SW 1271 (cell line): ENCODE results near the gene STX16.

Experiments used
- DNase-seq, 2 experiments: peaks; one replicate each; lab custom pipeline; 2025; lab: John Stamatoyannopoulos, UW

STX16 gene

DNA sequence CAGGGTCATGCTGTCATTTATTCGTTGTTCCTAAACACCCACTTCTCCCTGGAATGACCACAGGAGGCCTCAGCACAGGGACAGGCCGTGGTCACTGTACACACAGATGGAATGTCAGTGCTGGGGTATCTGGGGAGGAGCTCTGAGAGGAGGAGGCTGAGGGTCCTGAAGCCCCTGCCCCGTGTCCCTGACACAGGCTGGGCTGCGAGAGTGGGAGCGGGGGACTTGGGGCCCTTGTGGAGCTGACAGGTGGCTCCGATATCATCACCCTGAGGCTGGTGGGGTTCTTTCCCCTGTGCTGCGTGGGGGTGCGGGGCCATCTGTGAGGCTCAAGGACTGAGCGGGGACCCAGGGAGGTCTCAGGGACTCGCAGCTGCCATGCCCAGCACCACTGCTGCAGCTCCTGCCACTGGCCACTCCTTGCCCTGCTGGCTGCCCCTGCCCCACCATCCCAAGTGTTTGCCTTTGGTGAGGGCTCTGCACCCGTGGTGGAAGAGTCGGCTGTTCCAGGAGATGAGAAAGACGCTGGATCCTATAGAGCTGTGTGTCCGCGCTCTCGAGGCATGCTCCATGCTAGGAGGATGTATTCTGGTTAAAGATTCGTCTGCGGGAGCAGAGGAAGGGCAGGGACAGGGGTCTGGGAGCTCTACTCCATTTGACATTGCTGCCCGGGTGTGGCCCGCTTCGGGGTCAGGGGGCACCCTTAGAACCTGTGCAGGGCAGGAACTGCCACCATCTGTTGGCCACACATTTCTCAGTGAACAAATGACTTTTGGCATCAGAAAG is 60.4 kb downstream of the STX16 start:
- DNase-seq, result no peak

DNA sequence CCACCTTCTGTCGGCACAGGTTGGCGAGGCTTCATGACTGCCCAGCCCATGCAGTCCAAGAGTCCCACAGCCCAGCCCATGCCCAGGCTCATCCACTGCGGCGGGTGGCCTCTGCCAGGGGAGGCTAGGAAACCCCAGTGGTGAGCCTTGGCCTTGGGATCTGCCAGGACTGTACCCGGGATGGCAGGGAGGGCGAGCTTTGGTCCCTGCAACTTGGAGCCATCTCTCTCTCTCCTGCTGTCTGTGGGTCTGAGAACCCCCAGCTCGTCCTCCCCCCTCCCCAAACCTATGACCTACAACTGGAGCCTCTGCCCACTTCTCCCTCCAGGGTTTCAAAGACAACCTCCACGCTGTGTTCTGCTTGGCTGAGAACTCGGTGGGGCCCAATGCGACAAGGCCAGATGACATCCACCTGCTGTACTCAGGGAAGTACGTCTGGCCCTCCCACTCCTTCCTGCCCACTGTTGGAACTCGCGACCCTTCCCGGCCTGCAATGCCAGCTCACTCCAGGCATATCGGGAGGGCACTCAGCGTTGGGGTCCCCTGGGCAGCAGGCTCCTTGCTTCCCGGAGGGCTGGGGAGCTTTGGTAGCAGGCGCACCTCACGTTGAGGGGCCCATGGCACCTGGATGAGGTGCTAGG is 61.2 kb downstream of the STX16 start:
- DNase-seq, result no peak

DNA sequence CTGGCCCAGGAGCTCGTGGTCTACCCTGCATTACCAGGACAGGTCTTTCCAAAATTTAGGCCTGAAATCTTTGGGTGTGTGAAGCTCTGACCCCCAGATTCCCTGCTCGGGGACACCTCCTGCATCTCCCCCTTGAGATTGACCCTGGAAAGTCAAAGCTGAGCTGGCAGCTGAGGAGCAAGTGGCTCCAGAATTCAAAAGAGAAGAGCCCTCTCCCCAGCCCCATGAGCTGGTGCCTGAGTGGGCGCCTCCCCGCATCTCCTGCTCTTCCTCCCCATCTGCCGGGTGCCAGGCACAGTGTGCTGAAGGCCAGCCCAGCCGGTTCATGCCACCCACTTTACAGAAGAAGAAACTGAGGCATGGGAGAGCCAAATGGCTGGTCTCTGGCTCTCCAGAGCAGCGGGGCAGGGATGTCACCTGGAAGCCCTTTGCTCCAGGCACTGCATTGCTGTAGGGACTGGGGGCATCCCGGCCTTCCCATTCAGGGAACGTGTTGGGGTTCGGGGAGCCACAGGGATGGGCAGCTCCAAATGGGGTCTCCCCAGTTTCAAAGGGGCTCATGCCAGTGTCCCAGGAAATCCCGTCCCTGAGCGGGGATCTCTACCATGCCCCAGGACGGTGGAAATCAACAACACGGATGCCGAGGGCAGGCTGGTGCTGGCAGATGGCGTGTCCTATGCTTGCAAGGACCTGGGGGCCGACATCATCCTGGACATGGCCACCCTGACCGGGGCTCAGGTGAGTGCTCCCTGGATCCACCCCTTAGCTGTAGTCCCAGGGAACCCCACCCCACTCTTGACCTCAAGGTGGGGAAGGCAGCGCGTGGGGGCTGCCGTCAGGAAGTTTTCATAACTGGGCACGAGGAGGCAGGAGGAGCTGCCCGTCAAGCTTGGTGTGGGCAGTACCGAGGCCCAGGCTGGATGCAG is 62.0 kb downstream of the STX16 start:
- no peak for DNase-seq

DNA sequence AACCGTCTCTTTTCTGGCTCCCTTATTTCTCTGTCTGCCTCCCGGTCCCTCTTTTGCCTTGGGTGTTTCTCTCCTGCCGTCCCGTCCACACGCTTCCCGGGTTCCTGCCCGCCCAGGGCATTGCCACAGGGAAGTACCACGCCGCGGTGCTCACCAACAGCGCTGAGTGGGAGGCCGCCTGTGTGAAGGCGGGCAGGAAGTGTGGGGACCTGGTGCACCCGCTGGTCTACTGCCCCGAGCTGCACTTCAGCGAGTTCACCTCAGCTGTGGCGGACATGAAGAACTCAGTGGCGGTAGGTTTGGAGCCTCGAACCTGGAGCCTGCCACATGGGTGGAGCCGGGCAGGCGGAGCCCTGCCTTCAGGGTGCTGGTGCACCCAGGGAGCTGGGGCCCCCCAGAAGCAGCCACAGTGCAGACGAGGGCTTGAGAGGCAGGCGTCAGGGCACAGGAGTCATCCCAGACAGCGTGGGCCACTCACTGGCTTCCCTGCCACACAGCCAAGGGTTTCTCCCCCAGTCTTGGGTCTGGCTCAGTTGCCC is 62.8 kb downstream of the STX16 start:
- no peak for DNase-seq

DNA sequence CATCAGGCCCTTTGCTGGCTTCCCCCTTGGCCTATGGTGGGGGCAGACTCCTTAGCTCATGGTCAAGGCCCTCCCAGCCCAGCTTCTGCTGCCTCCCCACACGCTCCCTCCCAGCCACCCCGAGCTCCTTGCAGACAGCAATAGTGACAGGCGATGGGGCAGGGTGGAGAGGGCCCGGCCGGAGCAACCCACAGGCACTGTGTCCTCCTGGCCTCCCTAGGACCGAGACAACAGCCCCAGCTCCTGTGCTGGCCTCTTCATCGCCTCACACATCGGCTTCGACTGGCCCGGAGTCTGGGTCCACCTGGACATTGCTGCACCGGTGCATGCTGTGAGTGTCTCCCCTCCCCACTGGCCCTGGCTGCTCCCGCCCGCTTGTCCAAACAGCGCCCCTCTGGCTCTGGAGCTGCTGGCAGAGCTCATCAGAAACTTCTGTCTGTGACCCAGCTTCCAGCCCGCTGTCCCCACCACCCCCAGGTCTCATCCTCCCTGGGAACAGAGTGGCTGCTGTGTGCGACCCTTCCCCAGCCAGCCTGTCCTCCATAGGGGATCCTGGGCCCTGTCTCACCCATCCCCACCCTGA is 63.3 kb downstream of the STX16 start:
- no peak for DNase-seq

DNA sequence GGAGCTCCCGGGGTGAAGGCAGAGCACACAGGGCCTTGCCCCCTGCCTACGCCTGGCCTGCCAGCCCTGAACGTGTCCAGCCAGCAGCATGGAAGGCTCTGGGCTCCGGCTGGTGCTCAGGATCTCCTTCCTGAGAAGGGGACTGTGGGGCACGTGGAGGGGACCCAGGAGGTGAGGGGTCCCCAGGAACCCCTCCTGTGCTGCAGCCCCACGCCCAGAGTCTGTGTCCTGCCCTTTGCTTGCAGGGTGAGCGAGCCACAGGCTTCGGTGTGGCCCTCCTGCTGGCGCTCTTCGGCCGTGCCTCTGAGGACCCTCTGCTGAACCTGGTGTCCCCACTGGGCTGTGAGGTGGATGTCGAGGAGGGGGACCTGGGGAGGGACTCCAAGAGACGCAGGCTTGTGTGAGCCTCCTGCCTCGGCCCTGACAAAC is 63.9 kb downstream of the STX16 start:
- no peak for DNase-seq

DNA sequence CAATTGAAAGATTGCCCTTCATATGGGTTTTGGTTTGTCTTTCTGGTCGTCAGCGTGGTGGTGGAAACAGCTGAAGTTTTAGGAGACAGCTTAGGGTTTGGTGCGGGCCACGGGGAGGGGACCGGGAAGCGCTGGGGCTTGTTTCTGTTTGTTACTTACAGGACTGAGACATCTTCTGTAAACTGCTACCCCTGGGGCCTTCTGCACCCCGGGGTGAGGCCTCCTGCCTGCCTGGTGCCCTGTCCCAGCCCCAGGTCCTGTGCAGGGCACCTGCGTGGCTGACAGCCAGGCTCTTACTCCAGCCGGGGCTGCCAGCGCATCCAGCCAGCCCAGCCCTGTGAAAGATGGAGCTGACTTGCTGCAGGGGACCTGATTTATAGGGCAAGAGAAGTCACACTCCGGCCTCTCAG is 64.3 kb downstream of the STX16 start:
- DNase-seq, result no peak

DNA sequence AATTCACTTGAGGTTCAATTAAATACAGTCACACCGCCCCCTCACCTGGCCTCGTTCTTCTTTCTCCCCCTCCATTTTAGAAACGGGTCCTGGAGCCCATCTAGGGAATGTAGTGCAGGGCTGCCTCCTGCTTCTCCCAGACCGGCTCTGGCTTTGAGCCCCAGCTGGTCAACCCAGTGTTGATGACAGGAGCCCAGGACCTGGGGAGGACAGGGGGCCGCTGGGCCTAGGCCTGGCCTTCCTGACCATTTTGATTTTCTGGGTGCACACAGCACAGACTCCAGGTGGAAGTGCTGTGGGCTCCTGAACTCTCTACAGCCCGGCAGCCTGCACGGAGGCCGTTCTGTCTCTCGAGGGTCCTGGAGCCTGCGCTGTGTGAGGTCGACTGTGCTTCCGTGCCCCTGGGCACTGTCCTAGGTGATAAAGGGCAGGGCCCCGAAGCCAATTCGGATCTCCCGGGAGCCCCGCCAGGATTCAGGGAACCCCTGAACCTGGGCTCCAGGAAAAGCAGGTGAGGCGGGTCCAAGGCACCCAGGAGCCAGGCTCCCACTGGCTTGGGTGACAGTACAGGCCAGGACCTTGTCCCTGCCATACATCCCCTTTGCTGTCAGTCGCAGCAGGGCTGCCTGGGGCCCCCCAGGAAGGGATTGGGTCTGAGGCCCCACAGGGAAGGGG is 64.9 kb downstream of the STX16 start:
- no peak for DNase-seq

DNA sequence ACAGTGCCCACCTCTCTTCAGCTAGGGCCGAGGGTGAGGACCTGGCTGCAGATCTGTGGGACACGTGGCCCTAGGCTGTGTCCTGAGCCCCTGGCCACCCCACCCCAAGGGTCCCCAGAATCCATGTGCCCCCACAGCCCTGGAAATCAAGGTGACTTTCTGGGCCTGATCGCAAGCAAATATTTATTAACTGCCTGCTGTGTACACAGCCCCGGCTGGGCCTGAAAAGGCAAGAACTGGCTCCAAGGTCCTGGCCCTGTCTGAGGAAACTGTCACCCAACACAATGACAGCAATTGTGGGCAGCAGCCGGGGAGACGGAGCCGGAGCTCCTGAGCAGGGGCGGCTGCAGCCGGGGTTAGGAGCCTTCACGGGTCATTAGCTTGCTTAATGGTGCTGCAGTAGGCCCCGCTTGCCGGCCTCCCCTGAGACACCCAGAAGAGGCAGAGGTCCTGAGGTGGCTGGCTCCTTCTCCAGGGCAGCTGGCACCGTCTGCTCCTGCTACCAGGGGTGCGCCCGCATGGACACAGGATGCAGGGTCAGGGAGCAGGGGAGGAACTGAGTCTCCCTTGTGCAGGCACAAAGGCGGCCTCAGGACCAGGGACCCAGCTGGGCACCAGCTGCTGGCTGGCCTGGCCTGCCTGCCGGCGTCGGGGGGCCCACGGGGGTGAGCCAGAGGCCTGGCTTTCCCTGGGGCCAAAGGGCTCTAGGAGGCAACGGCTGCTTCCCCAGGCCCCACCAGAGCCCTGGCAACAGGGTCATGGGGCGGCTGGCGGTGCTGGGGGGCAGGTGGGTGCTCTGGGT is 65.6 kb downstream of the STX16 start:
- no peak for DNase-seq

DNA sequence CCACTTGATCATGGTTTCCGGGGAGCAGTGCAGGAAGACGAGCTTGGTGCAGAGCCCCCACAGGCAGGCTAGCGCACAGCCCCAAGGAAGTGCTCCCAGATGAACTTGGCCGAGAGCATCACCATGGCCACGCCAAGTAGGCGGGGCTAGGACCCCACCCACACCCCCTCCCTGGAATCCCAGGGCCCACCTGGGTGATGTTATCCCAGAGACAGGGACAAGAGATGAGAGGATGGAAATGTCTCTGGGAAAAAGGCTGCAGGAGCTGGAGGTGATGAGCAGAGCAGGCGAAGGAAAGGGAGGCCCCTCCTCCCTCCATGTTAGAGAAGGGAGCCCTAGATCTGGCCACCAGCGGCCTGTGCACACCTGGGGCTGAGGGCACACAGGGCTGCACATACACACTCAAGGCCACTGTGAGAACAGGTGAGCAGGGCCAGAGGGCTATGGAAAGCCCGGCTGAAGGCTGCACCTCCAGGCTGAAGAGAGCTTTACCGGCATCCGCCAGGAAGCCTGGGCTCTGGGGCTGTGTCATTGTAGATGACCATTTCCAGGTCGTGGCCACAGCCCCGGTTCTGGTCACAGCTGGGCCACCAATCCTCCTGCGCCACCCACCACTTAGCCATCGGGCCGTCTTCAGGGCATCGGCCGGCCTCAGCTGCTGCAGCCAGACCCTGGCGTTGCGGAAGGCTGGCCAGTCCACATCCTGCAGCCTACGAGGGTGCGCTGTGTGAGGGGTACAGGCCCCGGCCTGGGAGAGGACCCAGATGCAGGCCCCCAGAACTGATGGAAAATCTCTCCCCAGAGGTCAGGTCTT is 66.4 kb downstream of the STX16 start:
- DNase-seq, result no peak

DNA sequence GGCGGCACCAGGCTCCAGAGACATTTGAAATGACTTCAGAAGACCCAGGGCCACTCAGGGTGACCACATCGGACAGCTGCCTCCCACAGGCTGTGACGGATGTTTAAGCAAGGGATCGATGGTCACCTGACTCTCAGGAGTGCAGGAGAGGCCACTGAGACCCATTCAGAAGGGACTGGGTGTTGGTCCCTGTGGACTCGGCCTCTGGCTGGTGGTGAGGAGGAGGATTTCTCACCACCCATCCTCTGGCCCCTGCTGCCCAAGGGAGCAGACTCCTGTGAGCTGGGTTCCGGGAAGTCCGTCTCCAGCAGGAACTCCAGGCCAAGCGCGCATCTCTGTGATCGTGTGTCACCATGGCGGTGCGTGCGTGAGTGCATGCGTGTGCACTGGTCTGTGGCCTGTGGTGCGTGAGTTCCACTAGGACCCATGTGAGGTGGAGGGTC is 67.1 kb downstream of the STX16 start:
- DNase-seq, result no peak

DNA sequence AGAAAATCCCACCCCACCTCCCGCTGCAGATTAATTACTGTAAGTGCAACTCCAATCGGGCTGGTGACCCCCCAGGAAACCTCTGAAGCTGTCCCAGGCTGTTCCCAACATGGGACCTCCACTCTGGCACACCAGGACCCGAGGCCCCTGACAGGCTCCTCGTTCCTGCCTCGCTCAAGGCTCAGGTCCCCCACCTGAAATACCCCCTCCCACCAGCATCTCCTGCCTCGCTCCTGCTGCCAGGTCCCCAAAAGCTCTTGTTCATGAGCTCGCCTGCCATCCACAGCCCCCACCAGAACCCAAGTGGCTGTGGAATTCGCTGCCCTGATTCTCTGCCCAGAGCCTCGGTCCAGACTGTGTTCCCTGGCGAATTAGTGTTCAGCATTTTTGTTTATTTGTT is 67.6 kb downstream of the STX16 start:
- DNase-seq, result no peak

DNA sequence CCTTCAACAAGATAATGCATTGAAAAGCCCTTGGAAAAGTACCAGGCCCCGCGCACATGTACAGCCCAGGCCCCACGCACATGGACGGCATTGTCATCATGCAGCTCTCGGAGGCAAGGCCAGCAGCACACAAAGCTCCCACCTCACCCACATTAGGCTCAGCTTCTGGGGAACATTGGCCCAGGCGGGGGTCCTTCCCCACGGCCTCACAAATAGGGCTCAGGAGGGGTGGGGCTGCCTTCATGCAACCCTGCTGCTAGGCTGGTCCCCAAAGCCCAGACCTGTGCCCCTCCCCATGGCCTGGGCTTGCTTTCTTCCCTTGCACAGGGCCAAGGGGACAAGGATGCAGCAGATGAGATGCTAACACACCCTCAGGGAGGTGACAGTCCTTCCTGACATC is 68.2 kb downstream of the STX16 start:
- no peak for DNase-seq

DNA sequence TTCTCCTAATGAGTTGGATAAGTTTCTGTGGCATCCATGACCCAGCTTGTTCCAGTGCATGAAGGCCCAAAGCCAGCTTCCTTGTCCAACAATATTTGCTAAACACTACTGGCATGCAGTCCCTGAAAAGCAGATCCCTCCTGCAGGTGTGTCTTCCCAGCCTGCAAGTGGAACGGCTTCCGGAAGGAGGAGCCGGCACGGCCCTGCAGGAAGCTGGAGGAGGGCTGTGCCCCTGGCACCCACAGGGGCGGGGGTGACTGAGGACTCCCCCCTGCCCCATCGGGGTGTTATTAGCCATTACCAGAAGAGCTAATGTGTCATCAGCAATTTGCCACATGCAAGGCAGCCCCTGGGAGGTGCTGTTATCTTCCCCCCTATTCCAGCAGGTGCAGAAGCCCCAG is 68.9 kb downstream of the STX16 start:
- DNase-seq, result no peak

DNA sequence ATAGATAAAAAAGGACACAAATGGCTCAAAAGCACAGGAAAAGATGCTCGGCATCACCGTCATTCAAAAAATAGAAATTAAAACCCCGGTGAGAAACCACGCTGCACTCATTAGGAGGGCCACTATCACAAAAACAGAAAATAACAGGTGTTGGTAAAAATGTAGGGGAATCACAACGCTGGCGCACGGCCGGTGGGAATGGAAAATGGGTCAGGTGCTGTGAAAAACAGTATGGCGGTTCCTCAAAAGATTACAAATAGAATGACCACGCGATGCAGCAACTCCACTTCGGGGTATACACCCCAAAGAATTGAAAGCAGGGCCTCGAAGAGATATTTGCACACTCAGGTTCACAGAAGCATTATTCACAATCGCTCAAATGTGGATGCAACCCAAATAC is 69.8 kb downstream of the STX16 start:
- no peak for DNase-seq

DNA sequence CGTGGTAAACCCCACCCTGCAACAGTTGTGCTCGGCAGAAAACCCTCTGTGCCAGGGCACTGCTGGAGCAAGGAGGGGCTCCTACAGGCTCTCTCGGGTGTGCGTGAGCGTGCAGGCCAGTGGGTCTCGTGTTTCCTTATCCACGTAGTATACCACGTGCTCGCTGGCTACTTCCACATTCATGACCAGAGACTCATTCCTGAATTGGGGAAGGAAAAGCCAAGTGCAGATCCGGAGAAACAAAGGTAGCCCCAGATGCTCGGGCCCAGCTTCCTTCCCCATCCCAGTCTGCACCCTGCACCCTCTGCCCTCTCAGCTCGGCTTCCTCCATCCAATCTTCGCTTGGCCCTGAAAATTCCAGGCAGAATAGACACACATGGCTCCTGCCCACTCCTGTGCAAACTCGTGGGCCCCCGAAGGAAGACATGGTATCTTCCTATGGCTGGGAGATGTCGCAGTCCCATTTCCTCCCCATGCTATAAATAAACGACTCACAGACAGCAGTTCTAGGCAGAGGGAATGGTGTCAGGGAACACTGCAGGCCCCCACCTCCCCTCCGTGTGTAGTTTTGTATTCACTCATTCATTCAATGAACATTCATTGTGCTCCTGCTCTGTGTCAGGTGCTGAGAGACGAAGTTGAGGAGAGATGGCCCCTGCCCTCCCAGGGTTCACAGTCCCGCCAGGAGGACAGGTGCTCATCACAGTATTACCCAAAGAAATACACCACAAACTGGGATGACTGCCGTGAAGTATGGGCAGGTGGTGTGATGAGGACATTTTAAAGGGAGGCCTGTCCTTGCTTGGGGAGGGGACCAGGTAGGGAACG is 71.1 kb downstream of the STX16 start:
- DNase-seq, result no peak

DNA sequence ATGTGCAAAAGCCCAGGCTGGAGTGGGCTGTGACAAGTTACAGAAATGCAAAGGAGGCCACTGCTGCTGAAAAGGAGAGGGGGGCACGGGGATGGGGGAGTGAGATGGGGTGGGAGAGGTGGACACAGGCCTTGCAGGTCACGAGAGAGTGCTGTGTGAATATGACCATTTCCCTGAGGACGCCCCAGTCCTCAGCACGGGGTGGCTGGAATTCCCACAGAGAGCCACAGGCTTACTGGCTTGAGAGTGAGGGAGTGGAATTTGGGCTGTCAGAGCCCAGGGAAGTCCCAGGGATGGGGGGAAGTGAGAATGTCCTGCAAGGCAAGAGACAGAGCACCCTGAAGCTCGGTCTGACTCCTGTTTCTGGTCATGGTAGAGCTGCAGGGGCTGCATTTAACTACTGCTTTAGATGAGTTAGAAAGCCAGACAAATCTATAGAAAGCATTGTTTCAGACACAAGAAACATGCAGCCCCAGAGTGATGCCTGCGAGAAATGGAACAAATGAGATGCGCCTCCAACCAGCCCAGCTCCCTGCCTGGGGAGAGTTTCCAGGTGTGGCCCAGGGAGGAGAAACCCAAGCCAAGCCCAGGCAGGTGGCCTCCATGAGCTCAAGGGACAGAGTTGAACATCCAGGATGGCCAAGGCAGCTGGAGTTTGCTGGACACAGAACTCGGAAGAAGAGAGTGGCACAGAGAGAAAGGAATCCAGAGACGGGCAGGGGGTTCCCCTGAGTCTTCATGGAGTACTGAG is 72.0 kb downstream of the STX16 start:
- DNase-seq, result no peak

DNA sequence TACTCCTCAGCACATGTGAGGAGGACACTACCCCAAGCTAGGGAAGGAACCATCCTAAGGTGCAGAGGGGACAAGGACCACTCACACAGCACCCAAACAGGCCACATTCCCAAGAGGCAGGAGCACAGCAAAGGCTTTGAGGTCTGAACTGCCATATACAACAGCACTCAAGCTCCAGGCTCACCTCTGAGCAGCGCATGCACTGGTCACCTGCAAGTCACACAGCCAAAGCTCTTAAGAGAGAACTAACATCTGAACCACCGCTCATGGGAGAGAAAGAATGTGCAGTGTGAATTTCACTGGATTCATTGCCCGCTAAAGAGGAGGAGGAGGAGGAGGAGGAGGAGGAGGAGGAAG is 72.5 kb downstream of the STX16 start:
- DNase-seq, result no peak
